ES-I3 (cell line): ENCODE data around the gene WDR13.
"Not testable (repeated sequence)": the region's sequence is repeated elsewhere in the genome, so short reads cannot be mapped to it uniquely, and the experiment has no call there.

Experiments
- H3K36me3 ChIP-seq: 2 replicates; pipeline ENCODE4 v1.6.1; 2013; ENCODE audit warnings: mild to moderate bottlenecking, low read length, control low read depth, moderate library complexity; ENCODE audit not compliant: insufficient read depth
- H3K4me1 ChIP-seq: 2 replicates; pipeline ENCODE4 v1.6.1; 2013; ENCODE audit warnings: mild to moderate bottlenecking, control low read depth, low read length; ENCODE audit not compliant: insufficient read depth
- H3K9ac ChIP-seq: 2 replicates; pipeline ENCODE4 v1.6.1; 2013; ENCODE audit warnings: low read depth, mild to moderate bottlenecking, low read length, moderate library complexity
- H3K9me3 ChIP-seq: 2 replicates; pipeline ENCODE4 v1.6.1; 2013; ENCODE audit warnings: mild to moderate bottlenecking, low read length, moderate library complexity; ENCODE audit not compliant: control insufficient read depth, insufficient read depth

Gene WDR13

GRCh38 chrX:48611703-48612102, 14.4 kb downstream of the WDR13 start:
- Histone ChIP-seq H3K4me1 (0 out of 2 replicates have a peak, but pooled peaks cover 6% of the 10 kb centered on the region), H3K9ac (no peak overlapping the region), H3K9me3 (no peaks in the 10 kb centered on the region)

GRCh38 chrX:48613502-48614160, 16.3 kb downstream of the WDR13 start:
- H3K9me3 ChIP-seq: no peaks in the 10 kb centered on the region
- H3K4me1 ChIP-seq: 0 out of 2 replicates have a peak, but pooled peaks cover 7% of the 10 kb centered on the region
- H3K36me3 ChIP-seq: no peaks in the 10 kb centered on the region

More at GRCh38 chrX:48611703-48612102, 14.4 kb downstream of the WDR13 start:
- no peaks in the 10 kb centered on the region for H3K36me3 ChIP-seq

GRCh38 chrX:48616576-48616975, 19.3 kb downstream of the WDR13 start:
- Histone ChIP-seq H3K36me3 (no peaks in the 10 kb centered on the region), H3K9ac (no peak overlapping the region), H3K4me1 (0 out of 2 replicates have a peak, but pooled peaks cover 7% of the 10 kb centered on the region), H3K9me3 (no peaks in the 10 kb centered on the region)

More at GRCh38 chrX:48613502-48614160, 16.3 kb downstream of the WDR13 start:
- no peak overlapping the region for H3K9ac ChIP-seq

- Histone ChIP-seq H3K36me3 (no peaks in the 10 kb centered on the region), H3K4me1 (0 out of 2 replicates have a peak, but pooled peaks cover 7% of the 10 kb centered on the region), H3K9me3 (no peaks in the 10 kb centered on the region), H3K9ac (no peak overlapping the region)
Measured at GRCh38 chrX:48617542-48618340, 20.4 kb downstream of the WDR13 start.

GRCh38 chrX:48626401-48627298, 29.4 kb downstream of the WDR13 start:
- H3K36me3 ChIP-seq: no peaks in the 10 kb centered on the region
- no peaks in the 10 kb centered on the region for H3K9me3 ChIP-seq
- no peak overlapping the region for H3K9ac ChIP-seq
- no peaks in the 10 kb centered on the region; the same call in 1 of the 2 replicates for H3K4me1 ChIP-seq

- Histone ChIP-seq H3K9ac (no peak overlapping the region), H3K36me3 (no peaks in the 10 kb centered on the region), H3K9me3 (no peaks in the 10 kb centered on the region), H3K4me1 (no peaks in the 10 kb centered on the region; the same call in 1 of the 2 replicates)
Measured at GRCh38 chrX:48631376-48632090, 34.2 kb downstream of the WDR13 start.

- Histone ChIP-seq H3K9me3 (no peaks in the 10 kb centered on the region), H3K9ac (no peak overlapping the region), H3K36me3 (no peaks in the 10 kb centered on the region), H3K4me1 (no peaks in the 10 kb centered on the region; the same call in 1 of the 2 replicates)
Measured at GRCh38 chrX:48632207-48632606, 34.9 kb downstream of the WDR13 start.

GRCh38 chrX:48636301-48636700, 39.0 kb downstream of the WDR13 start:
- Histone ChIP-seq H3K36me3 (no peaks in the 10 kb centered on the region), H3K9ac (no peak overlapping the region), H3K9me3 (no peaks in the 10 kb centered on the region), H3K4me1 (no peaks in the 10 kb centered on the region; the same call in 1 of the 2 replicates)

GRCh38 chrX:48636776-48637175, 39.5 kb downstream of the WDR13 start:
- Histone ChIP-seq H3K9ac (no peak overlapping the region), H3K9me3 (no peaks in the 10 kb centered on the region), H3K36me3 (no peaks in the 10 kb centered on the region), H3K4me1 (no peaks in the 10 kb centered on the region; the same call in 1 of the 2 replicates)

GRCh38 chrX:48645669-48646068, 48.4 kb downstream of the WDR13 start:
- H3K9ac ChIP-seq: no peak overlapping the region
- H3K36me3 ChIP-seq: no peaks in the 10 kb centered on the region
- no peaks in the 10 kb centered on the region for H3K9me3 ChIP-seq
- peaks cover 5% of the 10 kb centered on the region for H3K4me1 ChIP-seq

GRCh38 chrX:48648336-48648751, 51.1 kb downstream of the WDR13 start:
- H3K4me1 ChIP-seq: peaks cover 11% of the 10 kb centered on the region
- no peaks in the 10 kb centered on the region for H3K36me3 ChIP-seq
- no peaks in the 10 kb centered on the region for H3K9me3 ChIP-seq
- H3K9ac ChIP-seq: no peak overlapping the region

GRCh38 chrX:48649102-48649501, 51.8 kb downstream of the WDR13 start:
- H3K9me3 ChIP-seq: no peaks in the 10 kb centered on the region
- no peak overlapping the region for H3K9ac ChIP-seq
- no peaks in the 10 kb centered on the region for H3K36me3 ChIP-seq
- peaks cover 16% of the 10 kb centered on the region for H3K4me1 ChIP-seq

GRCh38 chrX:48652055-48652579, 54.8 kb downstream of the WDR13 start:
- H3K4me1 ChIP-seq: peaks cover 19% of the 10 kb centered on the region
- H3K9ac ChIP-seq, H3K9me3 ChIP-seq: not testable (repeated sequence)

More at GRCh38 chrX:48652055-48652579, 54.8 kb downstream of the WDR13 start:
- not testable (repeated sequence) for H3K36me3 ChIP-seq
